Endothelial cell of umbilical vein (primary cell): ENCODE results near the gene DMRT1. TPM values are rescaled to one million over a fixed set of nuclear protein-coding genes. Genes with fewer than 3 reads are reported as not detected.

Source experiments
- BruUV-seq: library from RNA; stranded (reverse); fragments of 400-500 nt; replicated peaks from 2 replicates; lab custom pipeline; 2021; lab: Mats Ljungman, UMichigan
- CTCF ChIA-PET: fragments of 300-600, 350-600 bp; sonication (Branson Sonifier 250); formaldehyde crosslinking; loops from one replicate; lab custom pipeline; 2021; ENCODE audit warnings: antibody characterized with exemption, inconsistent platforms; lab: Charles Lee
- POLR2A ChIA-PET: fragments of 300-600, 350-600 bp; sonication (Branson Sonifier 250); formaldehyde crosslinking; loops from one replicate; lab custom pipeline; 2021; ENCODE audit warnings: antibody characterized with exemption, inconsistent platforms; lab: Charles Lee
- DNase-seq: peaks from one replicate; pipeline ENCODE4 v3.0.0-alpha.2; 2011; ENCODE audit warnings: low read depth, low spot score
- FAIRE-seq: peaks from 2 replicates; lab custom pipeline; 2011; peaks lifted over from hg19 to GRCh38; lab: Jason Lieb, UNC
- H2AFZ ChIP-seq: 2 replicates; pipeline ENCODE4 v1.6.0; 2012; ENCODE audit warnings: low read depth, low read length, control low read depth, inconsistent platforms
- H3K27ac ChIP-seq: 2 replicates; pipeline ENCODE4 v1.5.1; 2011; ENCODE audit warnings: low read depth, mild to moderate bottlenecking, control low read depth, low read length, moderate library complexity; ENCODE audit not compliant: insufficient read depth
- H3K27me3 ChIP-seq, 2 experiments: 2 replicates each; pipeline versions ENCODE4 v1.6.0 to v1.6.1; 2011; ENCODE audit warnings: low read length in 2 of 2, mixed read lengths in 1 of 2; ENCODE audit not compliant: control insufficient read depth in 2 of 2, insufficient read depth in 2 of 2
- H3K36me3 ChIP-seq, 2 experiments: 2 replicates in 1 of 2; 3 replicates in 1 of 2; pipeline ENCODE4 v1.5.1; 2011; ENCODE audit warnings: low read length in 2 of 2, mild to moderate bottlenecking in 1 of 2, moderate library complexity in 1 of 2; ENCODE audit not compliant: control insufficient read depth in 2 of 2, insufficient read depth in 2 of 2; ENCODE audit errors: extremely low read depth in 1 of 2
- H3K4me1 ChIP-seq: 3 replicates; pipeline ENCODE4 v1.5.1; 2011; ENCODE audit warnings: mild to moderate bottlenecking, low read length; ENCODE audit not compliant: control insufficient read depth, insufficient read depth; ENCODE audit errors: extremely low read depth
- H3K4me2 ChIP-seq: 2 replicates; pipeline ENCODE4 v1.6.1; 2011; ENCODE audit warnings: low read length, control low read depth, mixed read lengths; ENCODE audit not compliant: insufficient read depth
- H3K4me3 ChIP-seq, 3 experiments: fragments of 200-600 bp in 1 of 3; sonication (generic), shearing (Covaris generic) in 1 of 3; replicated peaks in 1 of 3; 2 replicates each; pipeline ENCODE4 v1.5.1; 2011 to 2016; ENCODE audit warnings: control low read depth in 3 of 3, low read length in 3 of 3, mild to moderate bottlenecking in 2 of 3, inconsistent platforms in 1 of 3, low read depth in 1 of 3, moderate library complexity in 1 of 3; ENCODE audit not compliant: insufficient read depth in 1 of 3
- H3K79me2 ChIP-seq: 2 replicates; pipeline ENCODE4 v1.6.0; 2012; ENCODE audit warnings: low read length, inconsistent platforms; ENCODE audit not compliant: control insufficient read depth, insufficient read depth
- H3K9ac ChIP-seq: replicated peaks from 2 replicates; pipeline ENCODE3; 2011; ENCODE audit warnings: low read length, control low read depth; ENCODE audit not compliant: insufficient read depth; ENCODE audit errors: extremely low read depth
- H3K9me1 ChIP-seq: replicated peaks from 3 replicates; pipeline ENCODE4 v1.6.0; 2011; ENCODE audit warnings: mild to moderate bottlenecking, low read length; ENCODE audit not compliant: control insufficient read depth, insufficient read depth; ENCODE audit errors: extremely low read depth
- H3K9me3 ChIP-seq: replicated peaks from 2 replicates; pipeline ENCODE4 v1.5.1; 2012; ENCODE audit warnings: low read length, inconsistent platforms; ENCODE audit not compliant: control insufficient read depth, insufficient read depth
- H4K20me1 ChIP-seq: replicated peaks from 2 replicates; pipeline ENCODE3; 2011; ENCODE audit warnings: mild to moderate bottlenecking, low read length; ENCODE audit not compliant: control insufficient read depth, insufficient read depth; ENCODE audit errors: extremely low read depth
- EZH2 ChIP-seq: IDR thresholded peaks from 2 replicates; pipeline ENCODE4 v1.6.1; 2012; ENCODE audit warnings: borderline replicate concordance, low read depth, mild to moderate bottlenecking, moderate library complexity, low read length, inconsistent platforms; ENCODE audit not compliant: severe bottlenecking
- FOS ChIP-seq: IDR thresholded peaks from 2 replicates; pipeline ENCODE4 v1.6.1; 2011; ENCODE audit warnings: mild to moderate bottlenecking, low read length, moderate library complexity, borderline replicate concordance; ENCODE audit not compliant: insufficient read depth
- GATA2 ChIP-seq: IDR thresholded peaks from 2 replicates; pipeline ENCODE4 v1.7.0; 2011; ENCODE audit warnings: low read depth, mild to moderate bottlenecking, moderate library complexity, mixed read lengths, low read length; ENCODE audit not compliant: insufficient read length, insufficient read depth
- JUN ChIP-seq: IDR thresholded peaks from 2 replicates; pipeline ENCODE4 v1.6.1; 2011; ENCODE audit warnings: borderline replicate concordance, low read depth; ENCODE audit not compliant: insufficient read length, insufficient read depth
- MYC ChIP-seq: IDR thresholded peaks from one replicate; pipeline ENCODE4 v1.6.1; 2011; ENCODE audit warnings: mild to moderate bottlenecking, low read depth, low read length
- POLR2A ChIP-seq: IDR thresholded peaks from 2 replicates; pipeline ENCODE4 v1.6.1; 2012; ENCODE audit warnings: low read depth, mild to moderate bottlenecking, control low read depth, low read length
- POLR2AphosphoS5 ChIP-seq: IDR thresholded peaks from 2 replicates; pipeline ENCODE4 v1.6.1; 2012; ENCODE audit warnings: low read depth, mild to moderate bottlenecking, control low read depth, low read length, moderate library complexity; ENCODE audit not compliant: insufficient read depth
- dilution Hi-C: fragments of 300-500 bp; cut with MboI; formaldehyde crosslinking; loops from one replicate; pipeline ENCODE4 v1.15.0; 2019; ENCODE audit warnings: low sequenced_read_pairs; ENCODE audit not compliant: extremely low pct_ligation_motif_present
- intact Hi-C: fragments of 100-400 bp; cut with micrococcal nuclease; formaldehyde crosslinking; loops from one replicate; pipeline ENCODE4 v1.10.0; 2022
- polyA plus RNA-seq, 4 experiments: library from polyadenylated mRNA; depleted of rRNA in 3 of 4; stranded (reverse) in 3 of 4; unstranded in 1 of 4; fragments of >200 nt; gene quantifications; 2 replicates each; pipeline versions ENCODE4 v1.2.1 to v1.2.3, GENCODE V29; 2011 to 2012; ENCODE audit warnings: missing spikeins in 1 of 4
- total RNA-seq: library from RNA; stranded (reverse); gene quantifications from 2 replicates; pipeline ENCODE4 v1.2.3, GENCODE V29; 2021
- TF ChIP-seq, protein P1 (sequence below): IDR thresholded peaks from 2 replicates; pipeline ENCODE4 v1.6.1; 2011; ENCODE audit not compliant: insufficient read depth, insufficient read length
- TF ChIP-seq, protein P2 (sequence below), 2 donors: IDR thresholded peaks; 1 replicate in 1 of 2; 2 replicates in 1 of 2; pipeline ENCODE4 v1.5.1; 2011; ENCODE audit warnings: low read length in 2 of 2, mild to moderate bottlenecking in 2 of 2, moderate library complexity in 2 of 2, control low read depth in 1 of 2, inconsistent platforms in 1 of 2, low read depth in 1 of 2; ENCODE audit not compliant: insufficient read depth in 1 of 2; ENCODE audit errors: extremely low read depth in 1 of 2

The DMRT1 gene
- total and polyA plus RNA-seq, 2 donors (not counting 3 experiments of a cell fraction or from before 2014, with no cell fraction given): 0.08 to 0.20 TPM

DNA sequence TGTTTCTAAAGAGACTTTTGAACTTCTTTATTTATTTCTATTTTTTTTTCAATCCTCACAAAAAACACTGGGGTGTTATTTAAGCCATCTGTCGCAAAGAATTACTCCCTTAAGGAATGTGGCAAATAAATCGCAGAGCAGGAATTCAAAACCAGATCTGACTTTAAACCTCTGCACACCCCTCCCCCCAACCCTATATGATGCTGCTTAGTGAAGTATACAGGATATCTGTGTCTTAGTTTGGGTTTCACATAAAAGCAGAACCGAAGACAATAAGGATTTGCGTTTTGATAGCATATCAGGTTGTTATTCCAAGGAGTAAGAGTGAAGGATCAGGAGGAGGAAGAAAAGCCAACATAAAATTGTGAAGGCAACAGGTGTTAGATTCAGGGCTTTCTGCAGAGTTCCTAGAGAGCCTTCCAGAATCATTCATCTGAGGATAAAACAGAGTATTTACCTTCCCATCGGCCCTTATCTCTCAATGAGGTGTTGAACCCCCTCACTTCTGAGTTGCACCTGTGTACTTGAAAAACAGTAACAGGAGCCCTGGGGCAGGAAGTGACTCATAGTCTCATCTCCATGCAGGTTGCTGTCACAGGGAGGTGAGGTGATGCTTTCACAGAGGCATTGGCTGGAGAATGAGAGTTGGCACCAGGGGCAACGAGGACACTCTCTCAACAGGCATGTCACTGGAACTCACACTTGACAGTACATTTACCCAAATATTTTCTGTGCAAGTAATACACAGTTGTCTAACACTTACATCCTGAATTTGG is 101.5 kb downstream of the DMRT1 start:
- Histone ChIP-seq H3K9ac (no peak overlapping the region), H3K36me3 (no peaks in the 10 kb centered on the region), H3K27me3 (no peaks in the 10 kb centered on the region), H3K9me3 (no peaks in the 10 kb centered on the region), H3K27ac (no peak overlapping the region), H4K20me1 (no peaks in the 10 kb centered on the region), H3K4me3 (no peak overlapping the region), H3K9me1 (no peaks in the 10 kb centered on the region), H3K4me2 (no peak overlapping the region), H3K4me1 (no peaks in the 10 kb centered on the region), H3K79me2 (no peaks in the 10 kb centered on the region), H2AFZ (no peak overlapping the region)
- TF ChIP-seq GATA2 (no peak), POLR2A (no peak), FOS (no peak), EZH2 (no peak), MYC (no peak), POLR2AphosphoS5 (no peak), JUN (no peak)
- TF ChIP-seq, protein P1, sequence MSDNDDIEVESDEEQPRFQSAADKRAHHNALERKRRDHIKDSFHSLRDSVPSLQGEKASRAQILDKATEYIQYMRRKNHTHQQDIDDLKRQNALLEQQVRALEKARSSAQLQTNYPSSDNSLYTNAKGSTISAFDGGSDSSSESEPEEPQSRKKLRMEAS: no peak
- TF ChIP-seq, protein P2, sequence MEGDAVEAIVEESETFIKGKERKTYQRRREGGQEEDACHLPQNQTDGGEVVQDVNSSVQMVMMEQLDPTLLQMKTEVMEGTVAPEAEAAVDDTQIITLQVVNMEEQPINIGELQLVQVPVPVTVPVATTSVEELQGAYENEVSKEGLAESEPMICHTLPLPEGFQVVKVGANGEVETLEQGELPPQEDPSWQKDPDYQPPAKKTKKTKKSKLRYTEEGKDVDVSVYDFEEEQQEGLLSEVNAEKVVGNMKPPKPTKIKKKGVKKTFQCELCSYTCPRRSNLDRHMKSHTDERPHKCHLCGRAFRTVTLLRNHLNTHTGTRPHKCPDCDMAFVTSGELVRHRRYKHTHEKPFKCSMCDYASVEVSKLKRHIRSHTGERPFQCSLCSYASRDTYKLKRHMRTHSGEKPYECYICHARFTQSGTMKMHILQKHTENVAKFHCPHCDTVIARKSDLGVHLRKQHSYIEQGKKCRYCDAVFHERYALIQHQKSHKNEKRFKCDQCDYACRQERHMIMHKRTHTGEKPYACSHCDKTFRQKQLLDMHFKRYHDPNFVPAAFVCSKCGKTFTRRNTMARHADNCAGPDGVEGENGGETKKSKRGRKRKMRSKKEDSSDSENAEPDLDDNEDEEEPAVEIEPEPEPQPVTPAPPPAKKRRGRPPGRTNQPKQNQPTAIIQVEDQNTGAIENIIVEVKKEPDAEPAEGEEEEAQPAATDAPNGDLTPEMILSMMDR (IDR thresholded peaks at IDR 0.05; ENCODE audit: extremely low read depth in 1 of 2, insufficient read depth in 1 of 2, low read depth in 1 of 2, low read length in 2 of 2): no peak
- ChIA-PET CTCF (no interaction called here), POLR2A (no interaction called here)
- DNase-seq (no peak), FAIRE-seq (no peak)
- intact Hi-C loops: no loop called here
- BruUV-seq: no TSS peak
- dilution Hi-C loops: no loop called here
